GM12864 (cell line): Measurements from ENCODE around the gene SLC2A10.

Source experiments
- DNase-seq: peaks from one replicate; pipeline ENCODE4 v3.0.0-alpha.2; 2011; ENCODE audit warnings: low read depth
- H3K4me3 ChIP-seq: 2 replicates; pipeline ENCODE4 v1.5.1; 2011; ENCODE audit warnings: mild to moderate bottlenecking, low read depth, low read length, control low read depth
- CTCF ChIP-seq: IDR thresholded peaks from 2 replicates; pipeline ENCODE4 v1.5.1; 2011; ENCODE audit warnings: low read depth, mild to moderate bottlenecking, moderate library complexity, low read length, control low read depth, inconsistent platforms; ENCODE audit errors: missing control alignments

SLC2A10 gene

GRCh38 chr20:46720776-46721425, 11.5 kb downstream of the SLC2A10 start:
- H3K4me3 ChIP-seq = no peak overlapping the region
- TF ChIP-seq CTCF = no peak
- DNase-seq = no peak

- TF ChIP-seq CTCF = no peak
- no peak overlapping the region for H3K4me3 ChIP-seq
- DNase-seq = no peak
Measured at GRCh38 chr20:46721476-46721875, 12.0 kb downstream of the SLC2A10 start.

GRCh38 chr20:46722450-46722849, 13.0 kb downstream of the SLC2A10 start:
- no peak for DNase-seq
- no peak for TF ChIP-seq CTCF
- no peak overlapping the region for H3K4me3 ChIP-seq

GRCh38 chr20:46723039-46723438, 13.6 kb downstream of the SLC2A10 start:
- no peak for DNase-seq
- H3K4me3 ChIP-seq = no peak overlapping the region
- TF ChIP-seq CTCF = no peak

- no peak for TF ChIP-seq CTCF
- no peak overlapping the region for H3K4me3 ChIP-seq
- DNase-seq = no peak
Measured at GRCh38 chr20:46724343-46724959, 15.0 kb downstream of the SLC2A10 start.

- no peak for TF ChIP-seq CTCF
- DNase-seq = no peak
- H3K4me3 ChIP-seq = no peak overlapping the region
Measured at GRCh38 chr20:46725186-46726165, 16.0 kb downstream of the SLC2A10 start.
